ENCODE results near the gene ATXN2. TPM values are rescaled to one million over a fixed set of nuclear protein-coding genes. Genes with fewer than 3 reads are reported as not detected.

The ATXN2 gene
- total and polyA plus RNA-seq, 4 donors = 11.5 to 33.1 (median 22.1) TPM

- Histone ChIP-seq H3K27ac (ENCODE audit: low read depth in 1 of 2, low read length in 2 of 2) (no peak overlapping the region), H3K9me3 (ENCODE audit: control insufficient read depth in 4 of 4, low read length in 3 of 4) (no peaks in the 10 kb centered on the region), H3K4me1 (ENCODE audit: control insufficient read depth in 4 of 4, insufficient read depth in 4 of 4, low read length in 3 of 4) (peaks cover 2 to 13% (median 10%) of the 10 kb centered on the region in 4 donors), H3K27me3 (ENCODE audit: control insufficient read depth in 4 of 4, insufficient read depth in 4 of 4, low read length in 3 of 4) (no peaks in the 10 kb centered on the region), H3K9ac (ENCODE audit: low read depth in 1 of 2, low read length in 2 of 2) (no peak overlapping the region), H3K36me3 (ENCODE audit: control insufficient read depth in 4 of 4, insufficient read depth in 3 of 4, low read depth in 1 of 4, low read length in 3 of 4) (peaks cover 20 to 49% (median 33%) of the 10 kb centered on the region in 4 donors), H3K4me3 (ENCODE audit: low read depth in 1 of 3, low read length in 3 of 3) (no peak overlapping the region)
- DNase-seq (ENCODE audit: low spot score) = no peak
- TF ChIP-seq, protein P1, sequence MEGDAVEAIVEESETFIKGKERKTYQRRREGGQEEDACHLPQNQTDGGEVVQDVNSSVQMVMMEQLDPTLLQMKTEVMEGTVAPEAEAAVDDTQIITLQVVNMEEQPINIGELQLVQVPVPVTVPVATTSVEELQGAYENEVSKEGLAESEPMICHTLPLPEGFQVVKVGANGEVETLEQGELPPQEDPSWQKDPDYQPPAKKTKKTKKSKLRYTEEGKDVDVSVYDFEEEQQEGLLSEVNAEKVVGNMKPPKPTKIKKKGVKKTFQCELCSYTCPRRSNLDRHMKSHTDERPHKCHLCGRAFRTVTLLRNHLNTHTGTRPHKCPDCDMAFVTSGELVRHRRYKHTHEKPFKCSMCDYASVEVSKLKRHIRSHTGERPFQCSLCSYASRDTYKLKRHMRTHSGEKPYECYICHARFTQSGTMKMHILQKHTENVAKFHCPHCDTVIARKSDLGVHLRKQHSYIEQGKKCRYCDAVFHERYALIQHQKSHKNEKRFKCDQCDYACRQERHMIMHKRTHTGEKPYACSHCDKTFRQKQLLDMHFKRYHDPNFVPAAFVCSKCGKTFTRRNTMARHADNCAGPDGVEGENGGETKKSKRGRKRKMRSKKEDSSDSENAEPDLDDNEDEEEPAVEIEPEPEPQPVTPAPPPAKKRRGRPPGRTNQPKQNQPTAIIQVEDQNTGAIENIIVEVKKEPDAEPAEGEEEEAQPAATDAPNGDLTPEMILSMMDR (IDR thresholded peaks at IDR 0.05; ENCODE audit: low read depth, low read length, missing input control) = no peak
- TF ChIP-seq SP1 (IDR thresholded peaks at IDR 0.05) (no peak), HNF4A (conservative IDR thresholded peaks at IDR 0.05) (no peak), RXRA (IDR thresholded peaks at IDR 0.05) (no peak)
- TF ChIP-seq, protein P2, sequence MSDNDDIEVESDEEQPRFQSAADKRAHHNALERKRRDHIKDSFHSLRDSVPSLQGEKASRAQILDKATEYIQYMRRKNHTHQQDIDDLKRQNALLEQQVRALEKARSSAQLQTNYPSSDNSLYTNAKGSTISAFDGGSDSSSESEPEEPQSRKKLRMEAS (IDR thresholded peaks at IDR 0.05) = no peak
- 92% methylated on average over 3 of the region's 3 CpGs for WGBS
Observed at GRCh38 chr12:111457577-111457976, 141.5 kb downstream of the ATXN2 start.

DNA sequence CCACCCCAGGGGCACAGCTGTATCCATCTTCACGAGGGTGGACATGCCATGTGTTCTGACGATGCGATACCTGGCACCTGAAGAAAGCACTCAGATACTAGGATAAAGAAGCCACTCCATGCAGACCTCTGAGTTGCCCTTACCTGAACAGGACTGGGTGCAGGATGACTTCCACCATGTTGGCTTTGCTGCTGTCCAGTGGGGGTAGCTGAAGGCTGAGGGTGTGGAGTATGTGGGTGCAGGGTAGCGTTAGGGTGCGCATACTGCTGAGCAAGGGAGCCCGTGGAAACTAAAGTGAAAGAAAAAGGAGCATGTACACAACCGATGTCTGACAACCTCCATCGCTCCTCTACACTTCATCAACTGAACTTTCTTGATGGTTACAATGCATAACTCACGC, 142.0 kb downstream of the ATXN2 start:
- no peak overlapping the region for H3K9ac ChIP-seq (ENCODE audit: low read depth in 1 of 2, low read length in 2 of 2)
- DNase-seq (ENCODE audit: low spot score) = no peak
- no peaks in the 10 kb centered on the region for H3K9me3 ChIP-seq (ENCODE audit: control insufficient read depth in 4 of 4, low read length in 3 of 4)
- peaks cover 20 to 49% (median 34%) of the 10 kb centered on the region in 4 donors for H3K36me3 ChIP-seq (ENCODE audit: control insufficient read depth in 4 of 4, insufficient read depth in 3 of 4, low read depth in 1 of 4, low read length in 3 of 4)
- TF ChIP-seq, protein P1 (IDR thresholded peaks at IDR 0.05; ENCODE audit: low read depth, low read length, missing input control) = no peak
- TF ChIP-seq HNF4G (IDR thresholded peaks at IDR 0.05) (no peak), GABPA (IDR thresholded peaks at IDR 0.05 in 1 of 2, conservative IDR thresholded peaks at IDR 0.05 in 1 of 2) (no peak), SP1 (IDR thresholded peaks at IDR 0.05) (no peak), EGR1 (IDR thresholded peaks at IDR 0.05; ENCODE audit: low read depth in 2 of 2) (no peak), RAD21 (IDR thresholded peaks at IDR 0.05) (no peak), YY1 (IDR thresholded peaks at IDR 0.05) (no peak), TAF1 (conservative IDR thresholded peaks at IDR 0.05) (no peak), HNF4A (conservative IDR thresholded peaks at IDR 0.05) (no peak), JUND (IDR thresholded peaks at IDR 0.05) (no peak), NR2F2 (IDR thresholded peaks at IDR 0.05) (no peak)
- TF ChIP-seq, protein P2 (IDR thresholded peaks at IDR 0.05) = no peak
- 96% methylated on average over 9 of the region's 9 CpGs for WGBS
- peaks cover 2 to 11% (median 8%) of the 10 kb centered on the region in 4 donors for H3K4me1 ChIP-seq (ENCODE audit: control insufficient read depth in 4 of 4, insufficient read depth in 4 of 4, low read length in 3 of 4)
- H3K27ac ChIP-seq (ENCODE audit: low read depth in 1 of 2, low read length in 2 of 2) = no peak overlapping the region
- no peaks in the 10 kb centered on the region for H3K27me3 ChIP-seq (ENCODE audit: control insufficient read depth in 4 of 4, insufficient read depth in 4 of 4, low read length in 3 of 4)
- no peak overlapping the region for H3K4me3 ChIP-seq (ENCODE audit: low read depth in 1 of 3, low read length in 3 of 3)

Data from liver (tissue), 9 donors.